NCI-H1092 treated with DMSO at 0.1 percent for 48 hours (cell line): ENCODE results near the gene RSPO3.

Experiments
- DNase-seq: peaks from one replicate; lab custom pipeline; 2025; lab: John Stamatoyannopoulos, UW

Gene RSPO3

GRCh38 chr6:127162836-127163235 is 44.4 kb downstream of the RSPO3 start:
- DNase-seq: no peak

DNA sequence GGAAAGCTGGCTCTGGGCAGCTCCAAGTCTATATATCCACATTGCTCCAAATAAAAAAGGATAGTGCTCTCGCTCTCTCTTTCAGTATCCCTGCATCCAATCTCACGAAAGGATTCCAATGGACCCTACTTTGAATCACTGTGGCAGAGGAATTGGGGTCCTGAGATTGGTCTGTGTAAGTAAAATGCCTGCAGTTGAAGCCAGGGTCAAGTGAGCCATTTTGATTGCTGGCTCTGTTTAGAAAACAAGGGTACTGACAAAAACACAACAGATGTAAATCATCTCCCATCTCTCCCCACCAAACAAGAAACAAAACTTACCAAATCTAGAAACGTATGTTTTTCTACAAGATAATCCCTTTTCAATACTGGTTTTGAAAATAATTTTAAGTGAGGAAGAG is 45.6 kb downstream of the RSPO3 start:
- DNase-seq: no peak

DNA sequence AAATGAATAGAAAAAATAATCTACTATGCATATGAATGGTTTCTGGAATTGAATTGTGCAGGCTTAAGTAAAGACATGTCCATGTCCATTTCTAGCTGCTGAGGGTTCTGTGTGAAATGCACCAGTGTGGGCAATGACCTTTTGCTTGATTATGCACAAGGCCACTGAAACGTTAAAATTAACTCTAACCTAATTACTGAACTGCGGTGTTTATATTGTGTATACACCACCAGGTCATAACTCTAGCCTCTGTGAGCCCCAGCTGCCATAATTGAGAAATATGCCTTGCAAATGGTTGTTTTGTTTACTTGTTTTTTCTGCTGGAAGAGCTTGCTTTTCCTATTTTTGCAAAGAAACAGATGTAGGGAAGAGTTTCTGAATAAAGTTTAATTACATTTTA is 46.1 kb downstream of the RSPO3 start:
- DNase-seq: no peak

- DNase-seq: no peak
Measured at GRCh38 chr6:127173156-127173940, 54.9 kb downstream of the RSPO3 start.

GRCh38 chr6:127176146-127176545 is 57.7 kb downstream of the RSPO3 start:
- DNase-seq: no peak

DNA sequence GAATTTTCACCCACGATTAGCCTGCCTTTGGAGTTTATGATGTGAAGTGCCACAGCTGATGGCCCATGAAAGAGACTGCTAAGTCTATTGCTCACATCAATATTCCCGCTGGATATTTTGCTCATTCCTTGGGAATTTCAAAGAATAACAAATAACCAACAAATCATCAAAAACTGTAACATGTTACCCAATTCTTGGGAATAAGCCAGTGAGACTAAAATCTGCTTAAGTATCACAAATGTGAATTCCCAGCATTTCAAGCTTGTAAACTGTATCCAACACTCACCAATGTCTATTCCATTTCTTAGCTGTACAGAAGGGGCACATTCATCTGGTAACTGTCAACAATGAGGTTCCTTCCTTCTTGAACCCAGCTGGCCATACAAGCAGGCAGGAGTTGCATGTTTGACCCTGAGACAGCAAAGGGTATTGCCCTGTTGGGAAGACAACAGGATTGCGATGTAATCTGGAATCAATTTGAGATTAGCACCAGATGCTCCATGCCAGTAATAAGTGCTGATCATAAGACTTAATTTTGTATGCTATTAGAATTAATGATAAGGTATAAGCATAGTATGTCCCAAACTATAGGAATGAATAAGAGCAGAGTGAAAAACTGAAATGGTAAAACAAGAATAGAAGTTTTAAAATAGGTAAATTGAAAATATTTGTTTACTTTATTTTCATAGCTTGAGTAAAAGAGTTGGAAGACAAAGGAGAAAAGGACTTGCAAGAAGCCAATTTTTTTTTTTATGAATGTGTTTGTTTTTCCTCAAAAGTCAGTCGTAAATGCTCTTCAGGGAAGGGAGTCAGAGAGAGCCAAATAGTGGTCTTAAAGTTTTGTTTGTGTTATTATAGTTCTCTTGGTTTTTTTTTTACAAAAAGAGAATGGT is 58.8 kb downstream of the RSPO3 start:
- DNase-seq: no peak

GRCh38 chr6:127177923-127178231 is 59.4 kb downstream of the RSPO3 start:
- DNase-seq: no peak

GRCh38 chr6:127178746-127179145 is 60.3 kb downstream of the RSPO3 start:
- no peak for DNase-seq

DNA sequence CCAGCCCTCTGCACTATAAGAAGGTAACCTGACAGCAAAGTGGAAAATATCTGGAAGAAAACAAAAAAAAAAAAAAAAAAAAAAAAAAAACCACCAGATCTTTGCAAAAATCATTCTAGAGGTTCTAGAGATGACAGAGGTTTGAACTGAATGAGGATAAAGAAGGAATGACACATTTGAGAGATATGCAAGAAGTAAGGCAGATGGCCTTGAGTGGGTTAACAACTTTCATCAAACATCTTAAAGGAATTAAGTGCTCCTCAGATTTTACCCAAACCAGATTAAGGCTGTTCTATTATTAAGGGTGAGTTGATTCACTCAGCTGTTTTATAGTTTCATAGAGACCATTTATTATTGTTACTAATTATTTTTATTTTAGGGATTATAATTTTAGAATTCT is 62.0 kb downstream of the RSPO3 start:
- DNase-seq: no peak

GRCh38 chr6:127182501-127182900 is 64.0 kb downstream of the RSPO3 start:
- DNase-seq: no peak

- no peak for DNase-seq
Measured at GRCh38 chr6:127185437-127185995, 67.0 kb downstream of the RSPO3 start.

DNA sequence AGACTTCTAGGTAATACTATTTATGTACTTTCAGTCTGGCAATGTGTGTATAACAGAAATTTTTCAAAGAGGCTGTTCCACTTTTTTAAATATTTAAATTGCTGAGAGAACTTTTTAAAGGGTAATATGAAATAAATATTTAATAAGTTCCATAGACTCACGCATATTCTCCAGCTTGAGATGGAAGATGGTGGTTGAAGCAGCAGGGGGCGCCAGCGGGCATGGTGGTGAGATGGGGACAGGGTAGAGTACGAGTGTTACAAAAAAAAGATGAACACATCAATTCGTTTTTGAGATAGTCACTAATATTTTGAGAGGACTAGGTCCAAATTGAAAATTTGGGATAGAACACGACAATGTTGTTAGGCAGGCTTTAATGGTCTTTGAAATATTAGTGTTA is 68.4 kb downstream of the RSPO3 start:
- no peak for DNase-seq

- DNase-seq: no peak
Measured at GRCh38 chr6:127188744-127189143, 70.3 kb downstream of the RSPO3 start.

DNA sequence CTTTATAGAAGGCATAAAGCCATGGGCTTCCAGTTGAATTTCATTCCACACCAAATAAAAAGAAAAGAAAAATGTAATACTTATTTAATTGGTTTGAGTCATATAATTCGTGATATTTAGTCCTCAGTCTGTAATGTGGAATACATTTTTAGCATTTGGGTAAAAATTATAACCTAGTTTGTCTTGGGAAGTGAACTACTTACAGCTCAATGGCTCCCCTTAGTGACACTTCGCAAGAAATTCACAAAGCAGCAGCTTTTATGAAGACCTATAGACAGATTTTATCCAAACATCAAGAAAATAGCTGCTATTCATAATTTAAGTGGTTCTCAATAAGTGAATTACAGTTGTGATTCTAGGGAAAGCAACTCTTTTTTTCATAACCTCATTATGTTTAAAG is 72.1 kb downstream of the RSPO3 start:
- DNase-seq: no peak

- DNase-seq: no peak
Measured at GRCh38 chr6:127191716-127192115, 73.2 kb downstream of the RSPO3 start.

DNA sequence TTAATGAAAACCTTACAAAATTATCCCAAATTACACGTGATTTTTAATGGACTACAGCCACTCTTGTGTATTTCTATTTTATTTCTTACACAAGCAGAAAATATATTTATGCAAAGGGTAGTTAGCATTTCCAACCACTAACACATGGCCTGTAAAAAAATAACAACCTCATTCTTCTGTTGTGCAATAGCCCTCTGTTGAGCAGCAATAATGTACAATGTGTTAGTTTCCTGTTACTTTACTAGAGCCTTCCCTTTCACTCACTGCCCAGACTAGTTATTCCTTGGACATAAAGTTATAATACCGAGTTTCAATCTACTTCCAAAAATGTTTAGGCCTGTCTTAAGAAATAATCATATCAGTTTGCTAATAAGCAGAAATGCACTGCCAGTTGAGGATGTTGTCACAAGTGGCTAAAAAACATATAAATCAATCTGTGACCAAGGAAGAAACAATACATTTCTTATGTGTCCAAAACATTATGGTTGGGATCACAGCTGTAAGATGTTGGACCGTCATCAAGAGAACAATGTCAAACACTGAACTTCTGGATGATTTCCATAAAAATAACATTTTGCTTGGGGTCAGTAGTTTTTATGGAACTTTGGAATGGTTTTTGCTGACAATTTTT is 74.6 kb downstream of the RSPO3 start:
- DNase-seq: no peak

- no peak for DNase-seq
Measured at GRCh38 chr6:127195833-127196232, 77.4 kb downstream of the RSPO3 start.

DNA sequence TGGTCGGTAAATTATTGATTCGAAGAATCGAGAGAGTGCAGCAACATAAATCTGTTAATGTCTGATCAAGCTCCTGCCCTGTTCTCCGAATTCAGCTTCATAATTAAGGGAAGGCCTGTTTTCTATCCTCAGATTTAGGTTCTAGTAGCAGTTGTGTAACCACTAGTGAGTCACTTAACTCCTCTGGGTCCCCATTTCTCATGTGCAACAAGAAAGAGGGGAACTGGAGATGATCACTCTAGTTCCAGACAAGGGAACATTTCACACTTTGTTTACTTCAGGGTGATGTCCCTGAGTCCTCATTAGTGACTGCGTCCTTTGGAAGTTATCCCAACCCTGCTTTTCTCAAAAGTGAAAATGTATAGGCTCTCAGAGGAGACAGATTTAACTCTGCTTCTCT is 80.1 kb downstream of the RSPO3 start:
- DNase-seq: no peak

- DNase-seq: no peak
Measured at GRCh38 chr6:127199470-127199869, 81.0 kb downstream of the RSPO3 start.

DNA sequence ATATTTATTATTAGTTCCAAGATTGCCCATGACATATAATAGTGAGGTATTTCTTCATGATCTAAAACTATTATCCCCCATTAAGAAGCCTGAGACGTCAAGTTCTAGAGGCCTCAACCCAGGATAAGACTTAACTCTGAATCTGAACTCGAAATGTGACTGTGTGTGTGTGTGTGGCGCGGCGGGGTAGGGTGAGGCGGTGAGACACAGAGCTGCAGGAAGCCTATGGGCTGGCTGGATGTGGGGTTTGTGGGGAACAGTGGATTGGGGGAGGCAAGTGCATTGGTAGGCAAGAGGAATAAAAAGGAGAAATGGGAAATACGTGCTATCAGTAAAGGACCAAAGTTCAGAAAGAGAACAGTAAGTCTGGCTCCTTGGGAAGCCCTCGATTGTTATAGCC is 81.6 kb downstream of the RSPO3 start:
- no peak for DNase-seq

DNA sequence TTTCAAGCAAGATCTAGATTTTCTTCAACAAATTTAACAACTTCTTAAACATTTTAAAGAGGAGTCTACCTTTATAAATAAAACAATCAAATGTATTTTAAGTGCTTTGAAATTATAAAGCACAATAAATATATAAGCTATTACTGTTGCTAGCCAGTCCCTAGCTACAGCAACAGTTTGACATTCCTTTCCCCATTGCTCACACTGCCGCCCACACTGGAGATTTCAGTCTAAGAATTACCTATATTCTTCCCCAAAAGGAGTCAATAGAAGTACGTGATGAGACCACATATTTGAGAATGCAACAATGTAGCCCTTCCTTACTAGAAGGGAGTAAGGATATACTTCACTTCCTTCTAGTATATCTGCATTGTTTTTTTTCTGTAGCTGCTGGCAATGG is 82.8 kb downstream of the RSPO3 start:
- no peak for DNase-seq

- no peak for DNase-seq
Measured at GRCh38 chr6:127202676-127203075, 84.2 kb downstream of the RSPO3 start.

DNA sequence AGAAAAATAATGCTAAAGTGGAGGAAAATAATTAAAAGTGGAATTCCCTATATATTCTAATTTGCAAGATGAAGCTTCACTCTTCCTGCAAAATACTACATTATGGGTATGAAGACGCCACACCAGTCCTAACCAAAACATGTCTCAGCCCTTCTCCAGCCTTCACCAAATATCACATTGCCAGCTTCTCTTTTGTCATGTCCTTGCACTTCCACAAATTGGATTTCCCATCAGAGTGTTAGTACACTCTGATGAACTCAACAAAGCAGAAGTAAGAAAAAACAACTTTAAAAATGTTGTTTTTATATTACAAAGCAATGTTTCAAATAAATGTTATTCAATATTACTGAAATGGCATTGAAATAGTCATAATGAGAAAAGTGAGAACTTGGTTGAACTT is 85.8 kb downstream of the RSPO3 start:
- no peak for DNase-seq
